Measurements from ENCODE around the gene ICA1L.

The ICA1L gene

GRCh38 chr2:202790676-202791075 lies 80.9 kb downstream of the ICA1L start:
- Histone ChIP-seq H3K27ac (ENCODE audit: extremely low read depth, low read depth, low read length) (no peak overlapping the region), H3K4me3 (ENCODE audit: low read depth, low read length) (no peak overlapping the region), H3K4me1 (ENCODE audit: control insufficient read depth, insufficient read depth, low read length) (no peaks in the 10 kb centered on the region), H3K9me3 (ENCODE audit: control insufficient read depth, insufficient read depth, low read depth, low read length) (no peaks in the 10 kb centered on the region), H3K36me3 (ENCODE audit: control insufficient read depth in 2 of 2, insufficient read depth in 1 of 2, low read length in 2 of 2) (peaks cover 0 to 13% of the 10 kb centered on the region in 2 experiments)
- ChIA-PET CTCF (no interaction called here), POLR2A (interaction anchor here (0.7 kb wide), 1 partner anchor 12 kb away, joined by 3 read pairs; no protein-coding TSS in a partner anchor)
- no peak for TF ChIP-seq ZSCAN4 (tag by site-specific recombination; IDR thresholded peaks at IDR 0.05)
- TF ChIP-seq ZNF416 (tag by site-specific recombination; IDR thresholded peaks at IDR 0.05): no peak
- TF ChIP-seq ZNF146 (tag by site-specific recombination; IDR thresholded peaks at IDR 0.05): no peak
- TF ChIP-seq GLI4 (tag by site-specific recombination; IDR thresholded peaks at IDR 0.05): no peak
- TF ChIP-seq ZBTB26 (tag by site-specific recombination; optimal IDR thresholded peaks at IDR 0.05): no peak
- TF ChIP-seq ZBTB44 (tag by site-specific recombination; IDR thresholded peaks at IDR 0.05): no peak

- no peak overlapping the region for H3K27ac ChIP-seq (ENCODE audit: extremely low read depth, low read depth, low read length)
- no peaks in the 10 kb centered on the region for H3K4me1 ChIP-seq (ENCODE audit: control insufficient read depth, insufficient read depth, low read length)
- POLR2A ChIA-PET: no interaction called here
- no peaks in the 10 kb centered on the region for H3K9me3 ChIP-seq (ENCODE audit: control insufficient read depth, insufficient read depth, low read depth, low read length)
- CTCF ChIA-PET: interaction anchor here (0.6 kb wide), 1 partner anchor 198 kb away, joined by 3 read pairs; no protein-coding TSS in a partner anchor
- H3K4me3 ChIP-seq (ENCODE audit: low read depth, low read length): no peak overlapping the region
- H3K36me3 ChIP-seq (ENCODE audit: control insufficient read depth in 2 of 2, insufficient read depth in 1 of 2, low read length in 2 of 2): peaks cover 0 to 20% of the 10 kb centered on the region in 2 experiments; a peak in 2 of 3 replicates
- no peak for TF ChIP-seq ZFHX2 (tag by site-specific recombination; conservative IDR thresholded peaks at IDR 0.05)
- no peak for TF ChIP-seq ZNF394 (tag by site-specific recombination; IDR thresholded peaks at IDR 0.05; ENCODE audit: borderline replicate concordance)
- TF ChIP-seq ZNF792 (tag by site-specific recombination; IDR thresholded peaks at IDR 0.05): no peak
These were observed 84.7 kb downstream of the ICA1L start for GRCh38 chr2:202786842-202787241.

- no peak overlapping the region for H3K27ac ChIP-seq (ENCODE audit: extremely low read depth, low read depth, low read length)
- no peak overlapping the region for H3K4me3 ChIP-seq (ENCODE audit: low read depth, low read length)
- peaks cover 0 to 26% of the 10 kb centered on the region in 2 experiments; a peak in 2 of 3 replicates for H3K36me3 ChIP-seq (ENCODE audit: control insufficient read depth in 2 of 2, insufficient read depth in 1 of 2, low read length in 2 of 2)
- POLR2A ChIA-PET: no interaction called here
- CTCF ChIA-PET: no interaction called here
- H3K9me3 ChIP-seq (ENCODE audit: control insufficient read depth, insufficient read depth, low read depth, low read length): no peaks in the 10 kb centered on the region
- H3K4me1 ChIP-seq (ENCODE audit: control insufficient read depth, insufficient read depth, low read length): no peaks in the 10 kb centered on the region
- TF ChIP-seq ZNF362 (tag by site-specific recombination; IDR thresholded peaks at IDR 0.05) (no peak), ZNF302 (tag by site-specific recombination; IDR thresholded peaks at IDR 0.05; ENCODE audit: low read depth) (no peak), ZNF692 (tag by site-specific recombination; IDR thresholded peaks at IDR 0.05) (no peak), ZIC2 (tag by site-specific recombination; IDR thresholded peaks at IDR 0.05) (no peak), YY2 (tag by site-specific recombination; IDR thresholded peaks at IDR 0.05) (no peak), ZBTB17 (tag by site-specific recombination; IDR thresholded peaks at IDR 0.05) (no peak), ZXDB (tag by site-specific recombination; IDR thresholded peaks at IDR 0.05) (no peak), ZNF175 (tag by site-specific recombination; IDR thresholded peaks at IDR 0.05) (no peak), ZBTB49 (tag by site-specific recombination; IDR thresholded peaks at IDR 0.05; ENCODE audit: low read depth) (no peak), PRDM1 (tag by site-specific recombination; IDR thresholded peaks at IDR 0.05) (no peak), KLF10 (tag by site-specific recombination; IDR thresholded peaks at IDR 0.05) (no peak)
These were observed 88.5 kb downstream of the ICA1L start for GRCh38 chr2:202782940-202783558.

Data from HEK293 (cell line).